ENCODE results near the gene FGF4. TPM values are rescaled to one million over a fixed set of nuclear protein-coding genes. Genes with fewer than 3 reads are reported as not detected.

Gene FGF4, protein sequence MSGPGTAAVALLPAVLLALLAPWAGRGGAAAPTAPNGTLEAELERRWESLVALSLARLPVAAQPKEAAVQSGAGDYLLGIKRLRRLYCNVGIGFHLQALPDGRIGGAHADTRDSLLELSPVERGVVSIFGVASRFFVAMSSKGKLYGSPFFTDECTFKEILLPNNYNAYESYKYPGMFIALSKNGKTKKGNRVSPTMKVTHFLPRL
- polyA plus RNA-seq = not detected

DNA sequence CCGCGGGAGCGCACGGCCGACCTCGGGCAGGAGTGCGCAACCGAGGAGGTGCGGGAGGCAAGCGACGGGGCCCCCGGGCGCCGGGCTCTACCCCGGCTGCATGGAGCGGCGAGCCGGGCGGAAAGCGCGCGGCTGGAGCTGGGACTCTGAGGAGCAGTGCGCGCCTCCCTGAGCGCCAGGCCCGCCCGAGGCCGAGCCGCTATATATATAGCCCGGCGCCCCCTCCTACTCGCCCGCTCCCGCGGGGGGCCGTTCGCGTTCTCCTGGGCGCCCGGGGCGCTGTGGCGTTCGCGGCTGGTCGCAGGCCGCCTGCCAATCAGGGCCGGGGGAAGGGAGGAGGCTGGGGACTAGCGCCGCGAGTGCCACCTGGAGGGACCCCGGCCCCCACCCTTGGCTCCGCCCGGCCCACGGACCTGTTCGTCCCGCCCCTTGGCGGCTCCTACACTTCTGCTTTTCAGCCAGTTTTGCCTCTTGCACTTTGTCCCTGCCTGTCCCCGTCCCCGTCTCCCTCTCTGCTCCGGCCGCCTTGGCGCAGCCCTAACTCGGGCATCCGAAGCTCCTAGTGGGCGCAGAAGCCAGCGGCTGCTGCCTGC, at the start of gene FGF4:
FGF4 (minus strand) TSS at position 179 of the 593 bp plus-strand sequence. CDS start 257 bp downstream, outside the sequence.
- Mint-ChIP-seq H3K9me3 (peaks cover 0 to 3% (median 0%) of the 10 kb centered on the region in 3 donors), H3K4me3 (no peak within 1 kb of the TSS), H3K36me3 (no peaks in the 10 kb centered on the region), H3K27ac (no peak within 1 kb of the TSS), H3K4me1 (no peaks in the 10 kb centered on the region), H3K27me3 (peaks cover 24% of the 10 kb centered on the region)

DNA sequence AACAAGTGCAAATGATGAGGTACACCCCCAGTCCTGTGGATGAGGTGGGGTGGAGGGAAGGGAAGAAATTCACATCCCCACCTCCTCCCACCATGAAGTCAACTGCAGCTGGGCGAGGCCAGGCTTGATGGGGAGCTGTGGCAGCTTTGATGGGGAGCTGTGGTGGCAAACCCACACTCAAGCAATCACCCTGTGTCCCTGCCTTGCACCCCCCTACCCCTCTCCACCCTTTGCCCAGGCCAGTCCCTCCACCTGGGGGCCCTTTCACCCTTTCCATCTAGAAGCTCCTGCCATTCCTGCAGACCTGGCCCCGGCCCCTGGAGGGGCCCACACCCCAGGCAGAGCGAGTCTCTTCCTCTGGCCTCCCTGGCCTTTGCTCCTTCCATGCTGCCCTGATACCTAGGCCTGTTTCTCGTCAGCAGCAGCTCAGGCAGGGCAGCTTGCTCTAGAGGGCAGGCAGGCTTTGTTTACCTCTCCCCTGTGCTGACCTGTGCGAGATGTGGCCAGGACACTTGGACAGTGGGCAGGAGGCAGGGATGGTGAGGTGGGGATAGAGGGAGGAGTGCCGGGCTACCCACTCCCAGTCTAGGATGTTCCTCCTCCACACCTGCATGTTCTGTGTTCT, 48.6 kb upstream of the FGF4 start:
- Mint-ChIP-seq H3K27ac (no peak overlapping the region), H3K36me3 (peaks cover 1% of the 10 kb centered on the region), H3K9me3 (peaks cover 0 to 3% (median 0%) of the 10 kb centered on the region in 3 donors), H3K4me1 (no peaks in the 10 kb centered on the region), H3K4me3 (no peak overlapping the region), H3K27me3 (peaks cover 11% of the 10 kb centered on the region)

DNA sequence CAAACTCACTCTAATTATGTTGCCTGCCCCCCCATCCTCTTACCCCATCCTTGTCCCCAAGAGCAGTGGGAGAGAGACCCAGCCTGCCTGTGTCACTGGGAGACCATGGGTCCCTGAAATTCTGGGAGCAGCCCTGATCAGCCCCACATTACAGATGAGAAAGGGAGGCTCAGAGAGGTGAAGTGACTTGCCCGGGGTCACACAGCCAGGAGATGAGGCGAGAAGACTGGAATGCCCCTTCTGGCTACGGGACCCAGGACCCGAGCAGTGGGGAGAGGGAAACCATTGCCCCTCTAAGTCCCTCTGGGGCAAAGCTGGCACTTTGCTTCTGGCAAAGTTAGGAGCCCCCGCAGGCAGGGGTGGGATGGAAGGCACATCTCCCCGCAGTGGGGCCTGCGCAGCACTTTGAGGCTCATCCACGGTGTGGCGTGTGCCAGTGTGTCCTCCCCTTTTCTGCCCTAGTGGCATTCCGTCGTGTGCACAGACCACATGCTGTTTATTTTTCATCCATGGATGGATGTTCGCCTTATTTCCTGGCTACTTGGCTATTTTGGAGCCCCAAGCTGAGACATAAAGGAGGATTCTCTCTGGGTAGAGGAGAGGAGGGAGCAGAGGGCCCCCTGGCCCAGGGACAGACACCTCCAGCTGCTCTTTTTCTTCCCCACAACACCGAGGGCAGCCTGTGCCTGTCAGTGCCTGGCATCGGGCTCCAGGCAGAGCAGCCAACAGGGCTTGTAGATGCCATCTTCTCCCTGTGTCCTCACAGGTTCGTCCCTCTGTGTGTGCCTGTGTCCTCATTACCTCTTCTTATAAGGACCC, 47.7 kb upstream of the FGF4 start:
- H3K9me3 Mint-ChIP-seq = peaks cover 0 to under 1% (median 0%) of the 10 kb centered on the region in 3 donors
- H3K36me3 Mint-ChIP-seq = peaks cover 1% of the 10 kb centered on the region
- no peaks in the 10 kb centered on the region for H3K4me1 Mint-ChIP-seq
- no peak overlapping the region for H3K4me3 Mint-ChIP-seq
- no peak overlapping the region for H3K27ac Mint-ChIP-seq
- H3K27me3 Mint-ChIP-seq = peaks cover 11% of the 10 kb centered on the region

DNA sequence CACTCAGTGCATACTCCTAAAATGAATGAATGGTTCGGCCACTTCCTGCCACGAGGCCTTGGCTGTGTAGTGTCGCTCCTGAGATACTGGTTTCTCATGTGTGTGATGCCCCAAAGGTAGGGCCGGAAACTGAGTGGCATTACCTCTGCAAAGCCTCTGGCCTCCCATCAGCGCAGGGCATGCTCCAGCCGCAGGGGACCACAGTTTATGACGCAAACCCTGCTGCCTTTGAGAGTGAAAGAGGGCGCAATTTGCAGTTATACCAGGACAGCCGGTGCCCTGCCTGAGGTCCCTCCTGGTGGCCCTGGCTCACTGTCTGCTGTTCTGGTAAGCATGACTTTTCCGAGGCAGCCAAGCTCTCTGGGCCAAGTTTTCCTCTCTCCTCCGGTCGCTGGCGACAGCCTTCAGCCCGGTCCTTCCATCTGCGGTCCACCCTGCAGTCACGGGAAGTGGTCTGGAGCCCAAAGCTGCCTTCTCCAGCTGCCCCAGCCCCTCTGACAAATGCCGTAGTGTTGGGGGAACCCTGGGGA, 46.4 kb upstream of the FGF4 start:
- Mint-ChIP-seq H3K9me3 (no peaks in the 10 kb centered on the region), H3K4me3 (no peak overlapping the region), H3K27ac (no peak overlapping the region), H3K36me3 (peaks cover 1% of the 10 kb centered on the region), H3K4me1 (no peaks in the 10 kb centered on the region), H3K27me3 (peaks cover 15% of the 10 kb centered on the region)

DNA sequence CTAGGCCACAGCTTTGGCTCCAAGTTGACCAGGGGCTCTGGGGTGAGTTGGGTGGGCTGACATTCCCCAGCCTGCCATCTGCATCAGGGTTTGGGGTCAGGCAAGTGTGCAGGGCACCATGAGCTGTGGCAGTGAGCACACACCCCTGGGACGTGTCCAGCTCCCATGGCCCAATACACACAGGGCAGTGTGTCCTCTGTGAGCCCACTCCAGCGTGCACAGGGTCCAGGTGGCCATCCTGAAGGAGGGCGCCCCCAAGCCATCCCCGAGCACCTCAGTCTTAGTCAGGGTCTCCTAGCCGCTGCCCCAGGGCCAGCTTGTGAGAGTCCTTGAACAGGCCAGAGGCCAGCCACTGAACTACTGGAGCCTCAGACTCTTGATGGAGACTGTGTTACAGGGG, 45.3 kb upstream of the FGF4 start:
- Mint-ChIP-seq H3K36me3 (peaks cover 1% of the 10 kb centered on the region), H3K9me3 (no peaks in the 10 kb centered on the region), H3K4me1 (no peaks in the 10 kb centered on the region), H3K27ac (no peak overlapping the region), H3K27me3 (peaks cover 15% of the 10 kb centered on the region), H3K4me3 (peak overlapping the region in 1 of 4 donors; percentile 39)

DNA sequence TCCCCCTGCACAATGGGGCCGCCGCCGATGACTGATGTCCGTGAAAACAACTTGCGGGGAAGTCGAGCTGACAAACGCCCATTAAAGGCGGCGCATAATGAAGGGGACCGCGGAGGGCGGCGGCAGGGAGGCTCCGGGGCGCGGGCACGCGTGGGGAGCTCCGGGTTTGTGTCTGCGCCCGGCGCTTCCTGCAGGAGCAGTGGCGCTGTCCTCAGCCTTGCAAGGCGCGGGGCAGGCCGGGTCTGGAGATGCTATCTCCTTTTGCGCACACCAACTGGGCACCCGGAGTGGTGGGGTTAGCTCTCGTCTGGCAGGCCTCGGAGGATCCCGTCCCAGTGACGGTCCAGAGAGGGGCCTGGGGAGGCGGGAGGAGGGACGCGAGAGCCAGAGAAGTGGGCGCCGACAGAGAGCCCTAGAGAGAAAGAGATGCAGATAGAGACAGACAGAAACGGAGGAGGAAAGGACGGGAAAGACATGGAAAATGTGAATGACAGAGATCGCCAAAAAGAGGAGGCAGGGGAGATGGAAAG, 44.5 kb upstream of the FGF4 start:
- Mint-ChIP-seq H3K4me1 (no peaks in the 10 kb centered on the region), H3K9me3 (no peaks in the 10 kb centered on the region), H3K27me3 (peaks cover 17% of the 10 kb centered on the region), H3K27ac (peak overlapping the region in 1 of 3 donors; percentile 39), H3K36me3 (peaks cover 1% of the 10 kb centered on the region), H3K4me3 (no peak overlapping the region)

DNA sequence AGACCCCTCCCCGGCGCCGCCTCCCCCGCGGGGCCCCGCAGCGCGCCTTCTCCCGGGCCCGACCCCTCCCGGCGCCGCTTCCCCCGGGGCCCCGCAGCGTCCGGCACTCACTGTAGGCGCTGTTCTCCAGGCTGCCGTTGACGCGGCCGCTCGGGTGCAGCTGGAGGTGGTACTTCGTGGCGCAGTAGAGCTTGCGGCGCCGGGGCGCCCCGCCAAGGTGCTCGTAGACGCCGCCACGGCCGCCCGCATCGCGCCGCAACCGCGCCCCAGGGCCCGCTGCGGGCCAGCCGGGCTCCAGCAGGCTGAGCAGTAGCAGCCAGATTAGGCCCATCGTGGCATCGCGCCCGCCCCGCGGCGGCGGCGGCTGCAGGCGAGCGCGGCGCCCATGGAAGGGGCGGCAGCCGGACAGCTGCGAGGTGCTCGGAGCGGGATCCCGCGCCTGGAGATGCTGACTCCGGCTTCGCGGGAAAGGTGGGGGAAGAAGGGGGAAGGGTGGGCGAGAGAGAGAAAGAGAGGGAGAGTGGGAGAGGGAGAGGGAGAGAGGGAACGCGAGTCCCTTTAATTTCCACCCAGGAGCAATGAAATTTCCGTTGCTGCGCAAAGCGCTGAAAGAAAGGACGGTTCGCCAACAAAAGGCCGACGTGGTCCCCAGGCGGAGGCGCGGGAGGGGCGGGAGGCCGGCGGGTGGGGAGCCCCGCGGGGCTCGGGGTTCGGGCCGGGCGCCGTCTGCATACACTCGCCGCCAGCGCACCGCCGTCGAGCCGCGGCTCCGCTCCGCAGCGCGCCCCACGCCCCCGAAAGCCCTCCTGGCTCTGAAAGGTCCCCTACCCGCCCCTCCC, 43.7 kb upstream of the FGF4 start, which contains the start of gene FGF3:
FGF3 (minus strand) TSS at position 814 of the 839 bp plus-strand sequence; CDS start at position 331, 483 bp downstream.
- H3K4me1 Mint-ChIP-seq = no peaks in the 10 kb centered on the region
- peak within 1 kb of the TSS in 1 of 3 donors; percentile 39 for H3K27ac Mint-ChIP-seq
- H3K4me3 Mint-ChIP-seq = no peak within 1 kb of the TSS
- H3K36me3 Mint-ChIP-seq = peaks cover 1% of the 10 kb centered on the region
- H3K27me3 Mint-ChIP-seq = peaks cover 23% of the 10 kb centered on the region
- no peaks in the 10 kb centered on the region for H3K9me3 Mint-ChIP-seq

DNA sequence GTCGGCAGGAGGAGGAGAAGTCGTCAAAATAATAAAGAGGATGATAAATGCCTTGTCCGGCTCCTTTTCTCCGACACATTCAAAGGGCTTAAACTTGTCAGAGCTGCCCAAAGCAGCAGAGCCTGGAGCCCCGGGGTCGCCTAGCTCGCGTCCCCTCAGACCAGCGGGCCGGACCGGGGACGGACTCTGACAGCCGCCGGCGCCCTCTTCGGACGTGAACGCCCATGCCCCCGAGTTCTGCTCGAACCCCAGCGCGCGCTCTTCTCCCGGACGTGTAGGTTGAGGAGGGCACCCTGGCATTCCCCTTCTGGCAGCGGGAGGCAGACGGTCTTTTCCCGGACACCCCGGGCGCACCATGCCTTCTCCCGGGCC, 43.1 kb upstream of the FGF4 start:
- Mint-ChIP-seq H3K27me3 (peaks cover 23% of the 10 kb centered on the region), H3K4me1 (no peaks in the 10 kb centered on the region)

DNA sequence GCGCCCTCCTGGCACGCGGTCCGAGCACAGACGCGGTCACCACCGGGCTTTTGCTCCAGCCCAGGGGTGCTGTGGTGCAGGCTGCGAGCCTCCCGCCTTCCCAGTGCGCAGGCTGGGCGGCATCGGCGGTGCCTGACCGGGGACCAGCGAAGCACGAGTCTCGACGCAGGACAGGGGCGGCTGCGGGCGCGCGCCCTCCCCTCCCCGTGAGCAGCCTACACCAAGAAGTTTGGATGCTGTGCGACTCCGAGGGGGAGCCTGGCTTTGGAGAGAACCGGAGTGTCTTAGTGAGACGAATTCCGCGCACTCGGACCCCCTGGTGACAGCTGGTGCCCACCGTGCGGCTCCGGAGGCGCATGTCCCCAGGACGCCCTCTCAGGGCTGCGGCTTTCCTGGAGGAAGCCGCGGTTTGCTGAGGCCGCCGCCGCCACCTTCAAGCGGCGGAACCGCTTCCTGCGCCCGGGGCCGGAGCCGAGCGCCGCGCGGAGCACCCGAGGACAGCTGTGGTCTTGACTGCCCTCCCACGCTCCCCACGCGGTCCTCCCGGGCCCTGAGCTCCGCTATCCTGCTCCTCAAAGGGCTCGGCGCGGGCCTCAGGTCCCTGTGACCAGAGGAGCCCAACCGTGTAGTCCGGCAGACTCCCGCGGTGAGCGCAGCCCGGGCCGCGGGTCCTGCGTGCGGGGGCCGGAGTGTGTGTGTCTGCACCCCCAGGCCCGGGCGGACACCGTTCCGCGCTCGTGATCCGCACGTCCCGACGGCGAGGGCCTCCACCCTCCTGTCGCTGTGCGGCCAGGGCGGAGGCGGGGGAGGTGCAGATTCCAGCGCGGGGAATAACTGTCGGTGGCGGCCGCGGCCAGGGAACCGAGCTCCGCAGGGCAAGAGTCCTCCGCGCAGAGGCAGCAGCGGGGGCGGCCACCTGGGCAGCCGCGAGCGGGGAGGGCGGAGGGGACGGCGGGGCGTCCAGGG, 42.4 kb upstream of the FGF4 start:
- Mint-ChIP-seq H3K4me1 (no peaks in the 10 kb centered on the region), H3K36me3 (peaks cover 1% of the 10 kb centered on the region), H3K27ac (no peak overlapping the region), H3K27me3 (peaks cover 25% of the 10 kb centered on the region), H3K9me3 (no peaks in the 10 kb centered on the region), H3K4me3 (no peak overlapping the region)

More for the DNA sequence above, 43.1 kb upstream of the FGF4 start:
- no peaks in the 10 kb centered on the region for H3K9me3 Mint-ChIP-seq
- H3K4me3 Mint-ChIP-seq = no peak overlapping the region
- H3K27ac Mint-ChIP-seq = no peak overlapping the region
- H3K36me3 Mint-ChIP-seq = peaks cover 1% of the 10 kb centered on the region

DNA sequence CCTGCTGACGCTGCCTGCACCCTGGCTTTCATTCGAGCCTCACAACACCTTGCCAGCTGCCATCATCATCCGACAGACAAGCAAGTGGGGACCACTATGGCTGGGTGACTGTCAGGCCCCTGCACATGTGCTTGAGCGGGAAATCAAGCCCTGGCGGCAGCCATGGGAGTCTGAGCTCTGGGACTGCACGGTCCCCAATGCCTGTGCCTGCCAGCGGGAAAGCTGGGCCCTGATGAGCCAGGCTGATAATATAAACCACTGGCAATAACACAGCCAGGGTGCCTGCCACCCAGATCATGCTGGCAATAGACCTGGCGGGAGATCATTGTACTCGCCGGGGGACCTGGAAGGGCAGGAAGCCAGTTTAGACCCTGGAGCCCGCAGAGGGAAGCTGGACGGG, 41.5 kb upstream of the FGF4 start:
- H3K9me3 Mint-ChIP-seq = no peaks in the 10 kb centered on the region
- no peak overlapping the region for H3K27ac Mint-ChIP-seq
- H3K36me3 Mint-ChIP-seq = peaks cover 1% of the 10 kb centered on the region
- H3K27me3 Mint-ChIP-seq = peaks cover 25% of the 10 kb centered on the region
- no peak overlapping the region for H3K4me3 Mint-ChIP-seq
- no peaks in the 10 kb centered on the region for H3K4me1 Mint-ChIP-seq

DNA sequence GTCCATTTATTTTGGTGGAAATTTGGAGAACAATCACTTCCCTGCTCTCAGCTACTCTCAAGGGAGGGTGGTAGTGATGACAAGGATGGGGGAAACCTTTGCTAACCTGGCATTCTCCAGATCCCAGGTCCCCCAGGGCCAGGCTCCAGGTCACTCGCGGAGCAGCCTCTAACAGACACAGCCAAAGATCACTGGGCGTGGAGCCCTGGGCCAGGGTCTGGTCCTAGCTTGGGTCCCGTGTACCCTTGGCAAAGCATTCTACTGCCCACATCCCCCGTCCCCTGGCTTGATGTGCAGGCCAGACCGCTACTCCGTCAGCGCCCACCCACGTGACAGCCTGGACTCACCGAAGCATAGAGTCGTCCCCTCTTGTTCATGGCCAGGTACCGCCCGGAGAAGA, 40.8 kb upstream of the FGF4 start:
- Mint-ChIP-seq H3K27me3 (peaks cover 25% of the 10 kb centered on the region), H3K4me1 (no peaks in the 10 kb centered on the region), H3K36me3 (peaks cover 1% of the 10 kb centered on the region), H3K9me3 (no peaks in the 10 kb centered on the region), H3K4me3 (no peak overlapping the region), H3K27ac (no peak overlapping the region)

DNA sequence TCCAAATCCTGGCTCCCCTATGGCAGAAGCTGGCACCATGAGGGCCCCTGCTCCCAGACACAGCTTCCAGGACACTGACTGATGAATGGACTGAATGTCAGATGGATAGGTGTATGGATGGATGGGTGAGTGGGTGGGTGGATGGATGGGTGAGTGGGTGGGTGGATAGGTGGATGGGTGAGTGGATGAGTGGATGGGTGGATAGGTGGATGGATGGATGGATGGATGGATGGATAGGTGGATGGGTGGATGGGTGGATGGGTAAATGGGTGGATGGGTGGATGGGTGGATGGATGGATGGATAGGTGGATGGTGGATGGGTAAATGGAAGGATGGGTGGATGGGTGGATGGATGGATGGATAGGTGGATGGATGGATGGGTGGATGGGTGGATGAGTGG, 39.8 kb upstream of the FGF4 start:
- Mint-ChIP-seq H3K27ac (no peak overlapping the region), H3K27me3 (peaks cover 24% of the 10 kb centered on the region), H3K4me1 (no peaks in the 10 kb centered on the region), H3K4me3 (no peak overlapping the region), H3K36me3 (peaks cover 1% of the 10 kb centered on the region), H3K9me3 (no peaks in the 10 kb centered on the region)

DNA sequence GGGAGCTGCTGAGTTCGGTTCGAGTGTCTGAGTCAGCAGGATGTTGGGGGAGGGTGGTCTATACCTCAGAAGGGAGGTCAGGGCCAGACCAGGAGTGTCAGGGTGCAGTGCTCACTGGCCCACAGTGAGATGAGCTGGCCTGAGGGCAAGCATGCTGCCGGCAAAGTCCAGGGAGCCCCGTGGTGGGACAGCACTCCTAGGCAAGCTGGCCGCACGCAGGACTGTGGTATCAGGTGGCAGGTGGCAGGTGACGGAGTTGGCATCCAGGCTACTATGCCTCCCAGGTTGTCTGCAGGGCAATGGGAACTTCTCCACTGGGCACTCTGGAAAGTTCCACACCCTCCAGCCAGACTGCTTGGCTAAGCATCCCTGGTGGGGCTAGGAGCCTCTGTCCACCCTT, 39.3 kb upstream of the FGF4 start:
- H3K4me3 Mint-ChIP-seq = no peak overlapping the region
- H3K4me1 Mint-ChIP-seq = no peaks in the 10 kb centered on the region
- no peak overlapping the region for H3K27ac Mint-ChIP-seq
- no peaks in the 10 kb centered on the region for H3K36me3 Mint-ChIP-seq
- no peaks in the 10 kb centered on the region for H3K9me3 Mint-ChIP-seq
- peaks cover 24% of the 10 kb centered on the region for H3K27me3 Mint-ChIP-seq

Measured in IgD-negative memory B cell (primary cell).